Stimulated activated CD8-positive, alpha-beta memory T cell treated with anti-CD3 and anti-CD28 coated beads, Interleukin-12 subunit alpha, Interleukin-12 subunit beta, amount 100 ng/mL, for 4 hours (primary cell): ENCODE data around the gene LCOR.

ENCODE experiments used
- DNase-seq: peaks from one replicate; pipeline ENCODE4 v3.0.0-alpha.2; 2020; ENCODE audit warnings: low read depth

The LCOR gene

GRCh38 chr10:97034958-97035769, 203.1 kb downstream of the LCOR start:
- no peak for DNase-seq

GRCh38 chr10:97037365-97038361, 205.6 kb downstream of the LCOR start:
- peak; percentile 44 for DNase-seq

DNA sequence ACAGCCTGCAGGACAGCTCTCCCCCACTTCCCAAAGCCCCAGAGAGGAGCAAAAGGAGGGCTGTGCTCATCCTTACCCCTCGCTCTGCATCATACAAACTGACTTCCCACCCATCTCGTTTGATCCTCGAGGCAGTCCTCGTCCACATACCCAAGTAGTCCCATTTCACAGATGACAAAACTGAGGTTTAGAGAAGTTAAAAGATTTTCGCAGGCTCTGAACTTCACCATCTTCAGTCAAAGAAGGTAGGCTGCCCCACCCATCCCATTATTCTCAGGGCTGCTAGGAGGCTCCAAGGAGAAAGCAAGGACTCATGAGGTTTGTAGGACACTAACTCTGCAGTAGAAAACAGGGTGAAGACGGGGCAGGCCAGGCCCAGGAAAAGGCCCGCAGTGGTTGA, 206.6 kb downstream of the LCOR start:
- no peak for DNase-seq

GRCh38 chr10:97039538-97040247, 207.6 kb downstream of the LCOR start:
- DNase-seq, result no peak

GRCh38 chr10:97040248-97040584, 208.1 kb downstream of the LCOR start:
- DNase-seq, result no peak

DNA sequence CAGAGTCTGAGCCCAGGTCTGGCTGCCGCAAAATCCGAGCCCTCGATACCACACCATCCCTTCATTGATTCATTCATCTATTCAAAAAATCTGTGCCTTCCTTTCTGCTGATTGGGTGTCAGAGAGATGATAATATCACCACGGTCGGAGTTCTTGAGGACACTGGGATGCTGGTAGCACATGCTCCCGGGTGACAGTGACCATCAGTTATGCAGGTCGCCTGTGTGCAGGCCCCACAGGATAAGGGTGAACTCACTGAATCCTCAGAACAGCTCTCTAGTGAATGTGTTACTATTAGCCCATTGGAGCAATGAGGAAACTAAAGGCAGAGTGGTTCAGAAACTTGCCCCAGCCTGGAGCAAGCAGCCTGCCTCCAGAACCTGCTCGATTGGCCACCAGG, 208.6 kb downstream of the LCOR start:
- no peak for DNase-seq

DNA sequence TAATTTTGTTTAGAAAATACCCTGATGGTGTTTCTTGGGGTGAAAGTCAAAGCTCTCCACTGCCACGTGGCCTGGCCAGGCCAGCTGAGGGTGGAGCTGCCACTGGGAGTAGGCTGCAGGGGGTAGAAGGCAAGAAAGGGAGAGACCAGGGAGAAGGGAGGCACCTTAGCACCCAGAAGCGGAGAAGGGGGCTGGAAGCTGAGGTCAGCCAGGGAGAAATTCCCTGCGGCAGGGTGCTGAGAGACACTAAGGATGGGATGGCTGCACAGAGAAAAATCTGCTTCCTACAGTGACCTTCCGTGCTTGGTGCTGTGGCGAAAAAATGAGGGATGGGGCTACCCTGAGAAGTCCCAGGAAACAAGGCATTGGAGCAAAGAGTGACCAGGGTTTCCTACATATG, 210.0 kb downstream of the LCOR start:
- no peak for DNase-seq

DNA sequence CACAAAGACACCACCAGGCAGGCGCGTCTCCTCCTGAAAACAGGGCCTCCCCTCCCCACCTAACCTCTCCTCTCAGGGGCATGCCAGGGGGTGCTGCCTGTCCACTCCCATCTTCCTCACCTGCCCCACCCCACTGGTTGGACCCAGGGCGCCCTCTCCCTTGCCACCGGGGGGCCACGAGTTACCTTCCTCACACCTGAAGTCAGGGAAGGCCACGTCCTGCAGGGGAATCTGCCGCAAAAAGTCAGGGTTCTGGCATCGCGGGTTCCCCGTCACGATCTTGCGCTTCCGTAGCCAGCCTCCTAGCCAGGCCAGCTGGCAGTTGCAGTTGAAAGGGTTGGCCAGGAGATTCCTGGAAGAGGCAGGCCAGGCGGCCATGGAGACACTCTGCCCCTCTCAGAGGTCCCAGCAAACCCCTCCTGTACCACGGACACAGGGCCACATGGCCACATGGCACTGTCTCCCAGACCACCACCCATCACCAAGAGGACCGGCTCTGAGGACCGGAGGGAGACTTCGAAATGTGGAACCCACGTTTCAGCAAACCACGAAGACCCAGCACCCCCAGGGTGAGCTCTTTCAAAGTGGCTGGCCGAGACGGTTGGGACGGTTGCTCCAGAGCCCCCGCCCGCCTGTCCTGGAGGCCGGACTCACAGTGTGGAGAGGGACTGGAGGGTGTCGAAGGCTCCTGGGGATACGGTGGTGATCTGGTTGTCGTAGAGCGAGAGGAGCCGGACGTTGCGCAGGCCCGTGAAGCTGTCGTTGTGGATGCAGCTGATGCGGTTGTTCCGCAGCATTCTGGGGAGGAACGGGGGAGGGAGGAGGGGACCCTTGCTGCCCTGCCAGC, 210.8 kb downstream of the LCOR start:
- no peak for DNase-seq

- no peak for DNase-seq
Measured at GRCh38 chr10:97043563-97043855, 211.4 kb downstream of the LCOR start.
